NCI-H1417 treated with DMSO at 0.1 percent for 48 hours (cell line): ENCODE data around the gene TAGAP.
"Not testable (repeated sequence)": the region's sequence is repeated elsewhere in the genome, so short reads cannot be mapped to it uniquely, and the experiment has no call there.

Experiments used
- DNase-seq: peaks from one replicate; lab custom pipeline; 2025; lab: John Stamatoyannopoulos, UW

Gene TAGAP

GRCh38 chr6:159010037-159010612 lies 34.7 kb downstream of the TAGAP start:
- DNase-seq, result not testable (repeated sequence)

DNA sequence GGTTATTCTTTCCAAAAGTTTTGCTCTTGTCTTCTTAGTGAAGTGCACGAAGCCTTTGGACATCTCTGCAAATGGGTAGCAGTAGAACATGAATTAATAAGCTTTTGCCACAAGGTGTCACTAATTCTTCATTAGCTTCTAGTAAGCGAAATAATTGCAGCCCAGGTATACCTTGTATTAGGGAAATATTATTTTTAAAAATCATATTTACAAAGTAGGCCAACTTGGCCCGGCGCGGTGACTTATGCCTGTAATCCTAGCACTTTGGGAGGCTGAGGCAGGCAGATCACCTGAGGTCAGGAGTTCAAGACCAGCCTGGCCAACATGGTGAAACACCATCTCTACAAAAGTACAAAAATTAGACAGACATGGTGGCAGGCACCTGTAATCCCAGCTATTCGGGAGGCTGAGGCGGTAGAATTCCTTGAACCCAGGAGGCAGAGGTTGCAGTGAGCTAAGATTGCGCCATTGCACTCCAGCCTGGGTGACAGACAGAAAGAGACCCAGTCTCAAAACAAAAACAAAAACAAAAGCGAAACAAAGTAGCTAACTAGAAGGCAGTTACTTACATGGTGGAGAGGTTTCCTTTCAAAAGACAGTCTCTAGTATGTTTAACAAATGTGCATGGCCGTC lies 36.0 kb downstream of the TAGAP start:
- no peak for DNase-seq

DNA sequence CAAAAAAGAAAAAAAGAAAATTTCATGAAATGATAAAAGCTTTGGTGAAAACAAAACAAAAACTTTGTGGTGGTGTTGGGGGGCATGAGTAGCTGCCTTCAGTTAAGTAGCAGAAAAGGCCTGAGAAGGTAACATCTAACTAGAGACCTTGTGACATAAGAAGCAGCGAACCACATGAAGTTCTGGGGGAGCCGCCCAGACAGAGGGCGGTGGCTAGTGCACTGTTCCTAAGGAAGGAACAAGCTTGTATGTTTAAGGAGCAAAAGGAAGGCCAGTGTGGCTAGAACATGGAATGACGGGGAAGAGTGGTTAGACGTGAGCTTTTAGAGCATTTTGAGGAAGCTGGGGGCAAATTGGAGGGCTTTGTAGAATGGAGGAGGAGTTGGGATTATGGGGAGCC lies 37.3 kb downstream of the TAGAP start:
- DNase-seq, result no peak

GRCh38 chr6:159005436-159005835 lies 39.4 kb downstream of the TAGAP start:
- DNase-seq, result no peak

DNA sequence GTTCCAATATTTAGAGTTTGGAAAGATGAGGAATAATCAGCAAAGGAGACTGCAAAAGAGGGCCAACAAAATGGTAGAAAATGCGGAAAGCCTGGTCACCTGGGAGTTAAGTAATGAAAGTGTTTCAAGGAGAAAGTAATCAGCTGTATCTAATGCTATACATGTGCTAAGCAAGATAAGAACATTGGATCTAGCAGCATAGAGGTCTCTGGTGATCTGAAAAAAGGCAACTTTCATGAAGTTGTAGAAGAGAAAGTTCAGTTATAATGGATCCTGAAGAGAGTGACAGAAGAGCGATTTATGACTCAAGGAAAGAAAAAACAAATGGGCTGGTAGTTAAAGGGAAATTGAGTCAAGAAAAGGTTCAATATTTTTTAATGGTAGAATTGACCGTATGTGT lies 40.2 kb downstream of the TAGAP start:
- no peak for DNase-seq

- DNase-seq, result no peak
These were observed 42.2 kb downstream of the TAGAP start for GRCh38 chr6:159002432-159003155.

DNA sequence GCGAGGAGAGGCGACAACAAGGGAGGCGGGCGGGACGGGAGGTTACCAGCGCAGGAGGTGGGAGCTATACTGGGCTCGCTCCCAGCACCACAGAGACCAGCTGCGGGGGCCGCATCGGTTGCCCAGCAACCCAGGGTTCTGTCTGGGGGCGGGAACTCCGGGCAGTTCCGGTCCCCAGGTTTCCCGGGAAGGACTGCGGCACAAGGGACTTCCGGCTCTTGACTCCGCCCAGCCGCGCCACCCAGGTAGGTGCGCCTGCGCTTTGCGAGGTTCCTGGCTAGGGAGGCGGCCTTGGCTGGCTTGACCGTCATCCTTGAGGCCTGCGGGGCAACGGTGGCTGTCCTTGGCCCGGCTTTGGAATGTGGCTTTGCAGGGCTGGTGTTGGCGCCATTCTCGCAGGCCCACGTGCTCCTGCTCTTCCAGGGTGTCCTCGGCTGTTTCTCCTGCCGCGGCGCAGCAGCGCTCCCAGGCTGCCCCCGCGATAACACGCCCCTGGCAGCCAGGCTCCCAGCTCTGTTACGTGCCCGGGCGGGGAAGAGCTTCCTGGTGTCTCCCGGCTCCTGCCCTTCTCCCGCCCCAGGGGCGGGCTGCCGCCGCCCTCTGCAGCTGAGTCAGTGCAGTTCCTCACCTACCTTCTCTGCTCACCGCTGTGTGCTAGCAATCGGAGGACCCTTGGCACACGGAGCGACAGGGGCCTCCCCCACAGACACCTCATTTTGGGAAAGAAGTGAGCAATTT lies 45.0 kb downstream of the TAGAP start, which contains the start of gene RSPH3:
Gene RSPH3 (minus strand): TSS at position 537 of the 738 bp plus-strand sequence. CDS start 652 bp downstream, outside the sequence.
- peak; percentile 95 for DNase-seq

GRCh38 chr6:158999154-158999665 lies 45.6 kb downstream of the TAGAP start:
- DNase-seq, result no peak

GRCh38 chr6:158996856-158997255 lies 47.9 kb downstream of the TAGAP start:
- DNase-seq, result no peak

GRCh38 chr6:158993639-158994038 lies 51.2 kb downstream of the TAGAP start:
- no peak for DNase-seq

GRCh38 chr6:158991017-158991723 lies 53.6 kb downstream of the TAGAP start:
- DNase-seq, result no peak

- not testable (repeated sequence) for DNase-seq
These were observed 55.1 kb downstream of the TAGAP start for GRCh38 chr6:158989711-158990110.

DNA sequence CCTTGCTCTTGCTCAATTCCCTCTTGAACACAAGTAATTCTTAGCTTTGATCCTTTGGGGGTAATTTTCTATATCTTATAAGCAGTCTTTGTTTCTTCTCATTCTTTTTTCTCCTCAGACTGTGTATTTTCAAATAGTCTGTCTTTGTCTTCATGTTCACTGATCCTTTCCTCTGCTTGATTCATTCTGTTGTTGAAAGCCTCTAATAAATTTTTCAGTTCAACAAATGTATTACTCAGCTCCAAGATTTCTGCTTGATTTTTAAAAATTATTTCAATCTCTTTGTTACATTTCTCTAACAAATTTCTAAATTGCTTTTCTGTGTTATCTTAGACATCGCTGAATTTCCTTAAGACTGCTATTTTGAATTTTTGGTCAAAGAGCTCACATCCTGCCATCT lies 56.3 kb downstream of the TAGAP start:
- no peak for DNase-seq

DNA sequence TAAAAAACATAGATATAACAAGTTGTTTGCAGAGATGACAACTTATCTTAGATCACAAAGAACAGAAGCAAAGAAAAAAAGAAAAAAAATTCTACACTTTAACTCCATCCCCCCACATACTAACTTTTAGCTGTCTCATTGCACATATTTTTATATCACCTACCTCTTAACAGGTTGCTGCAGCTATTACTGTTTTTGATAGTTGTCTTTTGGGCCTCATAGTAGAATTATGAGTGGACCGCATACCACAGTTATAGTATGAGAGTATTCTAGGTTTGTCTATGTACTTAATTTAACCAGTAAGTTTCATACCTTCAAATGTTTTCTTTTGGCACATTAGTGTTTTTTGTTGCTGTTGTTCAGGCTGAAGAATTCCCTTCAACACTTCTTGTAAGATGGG lies 57.1 kb downstream of the TAGAP start:
- DNase-seq, result no peak
